GM12878 (cell line): Measurements from ENCODE around the gene AKAP13. TPM values are rescaled to one million over a fixed set of nuclear protein-coding genes. Genes with fewer than 3 reads are reported as not detected.

Experiments used
- ATAC-seq: fragments of 200-7000 bp; cut with Tn5 transposase; 3 replicates; pipeline ENCODE4 v1.9.1; 2020; ENCODE audit warnings: mild to moderate bottlenecking, moderate library complexity
- BruUV-seq: library from RNA; stranded (reverse); fragments of 400-500 nt; replicated peaks from 2 replicates; lab custom pipeline; 2021; lab: Mats Ljungman, UMichigan
- CTCF ChIA-PET: fragments of 300-600 bp; sonication (Branson Sonifier 250); formaldehyde crosslinking; extraction: SDS; loops from one replicate; lab custom pipeline; 2021; ENCODE audit warnings: inconsistent platforms; lab: Yijun Ruan, JAX
- POLR2A ChIA-PET: fragments of 350-600 bp; formaldehyde crosslinking; extraction: SDS; loops from one replicate; lab custom pipeline; 2021; ENCODE audit warnings: inconsistent platforms; lab: Charles Lee
- RAD21 ChIA-PET: fragments of 300-600 bp; sonication (Branson Sonifier 250); formaldehyde crosslinking; loops from one replicate; lab custom pipeline; 2023; ENCODE audit warnings: antibody characterized with exemption; ENCODE audit not compliant: unreplicated experiment; lab: Charles Lee
- SMC1A ChIA-PET: fragments of 300-600 bp; sonication (Branson Sonifier 250); formaldehyde crosslinking; loops from one replicate; lab custom pipeline; 2023; ENCODE audit not compliant: unreplicated experiment, uncharacterized antibody; lab: Charles Lee
- DNase-seq: peaks from one replicate; pipeline ENCODE4 v3.0.0-alpha.2; 2011; ENCODE audit warnings: low read depth, low spot score
- FAIRE-seq: peaks from 3 replicates; lab custom pipeline; 2011; peaks lifted over from hg19 to GRCh38; lab: Jason Lieb, UNC
- H2AFZ ChIP-seq: 2 replicates; pipeline ENCODE4 v1.6.0; 2011; ENCODE audit warnings: low read depth, low read length, control low read depth; ENCODE audit not compliant: control insufficient read depth
- H3K27ac ChIP-seq: 2 replicates; pipeline ENCODE4 v1.5.1; 2011; ENCODE audit warnings: control low read depth; ENCODE audit not compliant: control insufficient read depth, insufficient read depth
- H3K27me3 ChIP-seq, 2 experiments: replicated peaks in 1 of 2; 2 replicates each; pipeline versions ENCODE4 v1.6.0 to v1.6.1; 2011; ENCODE audit warnings: low read length in 1 of 2; ENCODE audit not compliant: control insufficient read depth in 2 of 2, insufficient read depth in 2 of 2
- H3K36me3 ChIP-seq, 2 experiments: 2 replicates each; pipeline ENCODE4 v1.5.1; 2011; ENCODE audit warnings: low read length in 1 of 2; ENCODE audit not compliant: control insufficient read depth in 2 of 2, insufficient read depth in 2 of 2
- H3K4me1 ChIP-seq: 2 replicates; pipeline ENCODE4 v1.6.1; 2011; ENCODE audit warnings: mild to moderate bottlenecking, low read length, moderate library complexity, mixed read lengths; ENCODE audit not compliant: control insufficient read depth, insufficient read depth
- H3K4me2 ChIP-seq: 2 replicates; pipeline ENCODE4 v1.6.0; 2011; ENCODE audit warnings: control low read depth; ENCODE audit not compliant: control insufficient read depth, insufficient read depth
- H3K4me3 ChIP-seq: fragments of 200-600 bp; sonication (generic); 2 replicates; pipeline ENCODE4 v1.5.1; 2016
- H3K79me2 ChIP-seq: 2 replicates; pipeline ENCODE4 v1.6.0; 2011; ENCODE audit warnings: low read length; ENCODE audit not compliant: control insufficient read depth, insufficient read depth
- H3K9ac ChIP-seq: 2 replicates; pipeline ENCODE4 v1.8.0; 2011; ENCODE audit warnings: low read length, control low read depth, mixed read lengths; ENCODE audit not compliant: control insufficient read depth, insufficient read depth
- H3K9me3 ChIP-seq: replicated peaks from 3 replicates; pipeline ENCODE4 v1.5.1; 2011; ENCODE audit warnings: mild to moderate bottlenecking, low read length; ENCODE audit not compliant: control insufficient read depth, insufficient read depth
- H4K20me1 ChIP-seq: 2 replicates; pipeline ENCODE4 v1.6.0; 2011; ENCODE audit not compliant: control insufficient read depth, insufficient read depth
- CHD4 ChIP-seq: fragments of 200-600 bp; sonication (generic); IDR thresholded peaks from 2 replicates; pipeline ENCODE4 v1.6.1; 2016; ENCODE audit warnings: mild to moderate bottlenecking
- E4F1 ChIP-seq: fragments of 450-650 bp; IDR thresholded peaks from 2 replicates; pipeline ENCODE4 v1.6.1; 2018; ENCODE audit warnings: borderline replicate concordance, mild to moderate bottlenecking; ENCODE audit not compliant: partially characterized antibody
- IKZF2 ChIP-seq, 2 experiments: fragments of 450-650 bp; IDR thresholded peaks; 2 replicates each; pipeline ENCODE4 v1.6.1; 2017; ENCODE audit warnings: mild to moderate bottlenecking in 2 of 2, moderate library complexity in 2 of 2
- IRF5 ChIP-seq: fragments of 450-650 bp; IDR thresholded peaks from 2 replicates; pipeline ENCODE4 v1.6.1; 2017; ENCODE audit warnings: borderline replicate concordance
- JUND ChIP-seq: IDR thresholded peaks from 2 replicates; pipeline ENCODE4 v1.6.1; 2012; ENCODE audit warnings: low read depth, mild to moderate bottlenecking, low read length, improper control_type of control experiment, moderate library complexity
- NRF1 ChIP-seq: conservative IDR thresholded peaks from 2 replicates; pipeline ENCODE4 v1.6.1; 2011; ENCODE audit warnings: mild to moderate bottlenecking, low read depth, low read length, improper control_type of control experiment
- ZBTB33 ChIP-seq: fragments of 450-650 bp; IDR thresholded peaks from 2 replicates; pipeline ENCODE4 v1.6.1; 2017; ENCODE audit warnings: mild to moderate bottlenecking
- ZNF217 ChIP-seq: fragments of 450-650 bp; IDR thresholded peaks from 2 replicates; pipeline ENCODE4 v1.6.1; 2017; ENCODE audit warnings: antibody characterized with exemption, mild to moderate bottlenecking
- ZNF384 ChIP-seq: IDR thresholded peaks from 2 replicates; pipeline ENCODE4 v1.6.1; 2012; ENCODE audit warnings: low read depth, mild to moderate bottlenecking, low read length, improper control_type of control experiment, borderline replicate concordance
- WGBS: methylation state at CpG from one replicate; pipeline ENCODE4 v1.1.6; 2016; ENCODE audit warnings: low lambda C conversion rate; ENCODE audit not compliant: insufficient replicate concordance, insufficient coverage; ENCODE audit errors: missing lambda C conversion rate; 5-methylcytosine and 5-hydroxymethylcytosine counted together
- in situ Hi-C: fragments of 300-500 bp; cut with MboI; formaldehyde crosslinking; loops from 9 replicates; pipeline ENCODE4 v1.14.3; 2018; ENCODE audit warnings: mixed read lengths
- intact Hi-C: fragments of 100-400 bp; cut with micrococcal nuclease; formaldehyde crosslinking; loops from one replicate; pipeline ENCODE4 v1.14.2; 2022; ENCODE audit not compliant: unreplicated experiment
- polyA plus RNA-seq, 11 experiments: library from polyadenylated mRNA; depleted of rRNA in 4 of 11; unstranded in 6 of 11; stranded (reverse) in 5 of 11; fragments of >200 nt; fragmentation: Nextera tagmentation in 4 of 11; fragmentation: Illumina TruSeq in 1 of 11; extraction: Ambion mirVana in 4 of 11; extraction: Trizol in 1 of 11; gene quantifications; 1 replicate in 1 of 11; 2 replicates in 10 of 11; pipeline versions ENCODE4 v1.2.1 to v1.2.3, GENCODE V29; 2011 to 2016; ENCODE audit warnings: inconsistent platforms in 2 of 11, missing spikeins in 2 of 11, low read depth in 1 of 11
- total RNA-seq, 4 experiments: library from RNA; depleted of rRNA in 3 of 4; stranded (reverse); fragments of >200 nt in 3 of 4; fragmentation: Illumina TruSeq in 1 of 4; extraction: Trizol in 1 of 4; gene quantifications; 2 replicates each; pipeline versions ENCODE4 v1.2.1 to v1.2.3, GENCODE V29; 2013 to 2021

The AKAP13 gene
- total and polyA plus RNA-seq, 10 of the 15 experiments (the other 5 are each of a cell fraction or from before 2014, with no cell fraction given) = 14.4 to 74.9 (median 55.1) TPM

- no peak overlapping the region for H3K4me2 ChIP-seq
- TF ChIP-seq ZNF217 = no peak
- TF ChIP-seq ZNF384 = no peak
- no peak for TF ChIP-seq NRF1
- TF ChIP-seq, all 136 proteins: peak for 0
- Histone ChIP-seq H3K36me3 (peaks cover 3 to 17% of the 10 kb centered on the region in 2 experiments; a peak in 2 of 4 replicates), H3K9me3 (no peaks in the 10 kb centered on the region), H3K27ac (no peak overlapping the region), H2AFZ (no peak overlapping the region), H3K9ac (no peak overlapping the region), H3K27me3 (no peaks in the 10 kb centered on the region), H3K4me1 (no peaks in the 10 kb centered on the region), H3K4me3 (no peak overlapping the region), H4K20me1 (no peaks in the 10 kb centered on the region), H3K79me2 (no peaks in the 10 kb centered on the region)
- ATAC-seq (no peak), DNase-seq (no peak), FAIRE-seq (no peak)
- 96% methylated on average over 9 of the region's 9 CpGs for WGBS
- ChIA-PET RAD21 (no interaction called here), SMC1A (interaction anchor here (0.9 to 2.2 kb wide), 4 partner anchors 15 to 67 kb away, joined by 3 to 6 read pairs (median 3); no protein-coding TSS in a partner anchor), CTCF (interaction anchor here (0.9 to 1.8 kb wide), 3 partner anchors 12 to 17 kb away, joined by 3 to 5 read pairs (median 3); no protein-coding TSS in a partner anchor), POLR2A (interaction anchor here (1.2 kb wide), 1 partner anchor 17 kb away, joined by 7 read pairs; no protein-coding TSS in a partner anchor)
- intact Hi-C loops (no loop called here), in situ Hi-C loops (no loop called here)
- no TSS peak for BruUV-seq
These were observed 296.1 kb downstream of the AKAP13 start for GRCh38 chr15:85676342-85677098.

- Histone ChIP-seq H2AFZ (no peak overlapping the region), H3K4me1 (no peaks in the 10 kb centered on the region), H3K27ac (no peak overlapping the region), H3K4me2 (no peak overlapping the region), H4K20me1 (no peaks in the 10 kb centered on the region), H3K9me3 (no peaks in the 10 kb centered on the region), H3K27me3 (no peaks in the 10 kb centered on the region), H3K36me3 (peaks cover 3 to 11% of the 10 kb centered on the region in 2 experiments; a peak in 2 of 4 replicates), H3K79me2 (no peaks in the 10 kb centered on the region), H3K4me3 (no peak overlapping the region), H3K9ac (no peak overlapping the region)
- intact Hi-C loops = no loop called here
- CTCF ChIA-PET = no interaction called here
- in situ Hi-C loops = no loop called here
- RAD21 ChIA-PET = no interaction called here
- ATAC-seq = no peak
- no TSS peak for BruUV-seq
- DNase-seq = no peak
- POLR2A ChIA-PET = no interaction called here
- 100% methylated on average over 4 of the region's 4 CpGs for WGBS
- SMC1A ChIA-PET = no interaction called here
- no peak for FAIRE-seq
- no peak for TF ChIP-seq JUND
- TF ChIP-seq E4F1 = no peak
- TF ChIP-seq CHD4 = no peak
- no peak for TF ChIP-seq IRF5
- no peak for TF ChIP-seq IKZF2 (IDR thresholded peaks at IDR 0.05)
- TF ChIP-seq ZBTB33 = no peak
These were observed 298.8 kb downstream of the AKAP13 start for GRCh38 chr15:85679231-85679630.
